Fibroblast of peridontal ligament (primary cell): ENCODE results near the gene CLDN9.

Source experiments
- DNase-seq: peaks from one replicate; pipeline ENCODE4 v3.0.0-alpha.2; 2010; ENCODE audit errors: extremely low read depth

The CLDN9 gene, protein sequence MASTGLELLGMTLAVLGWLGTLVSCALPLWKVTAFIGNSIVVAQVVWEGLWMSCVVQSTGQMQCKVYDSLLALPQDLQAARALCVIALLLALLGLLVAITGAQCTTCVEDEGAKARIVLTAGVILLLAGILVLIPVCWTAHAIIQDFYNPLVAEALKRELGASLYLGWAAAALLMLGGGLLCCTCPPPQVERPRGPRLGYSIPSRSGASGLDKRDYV

DNA sequence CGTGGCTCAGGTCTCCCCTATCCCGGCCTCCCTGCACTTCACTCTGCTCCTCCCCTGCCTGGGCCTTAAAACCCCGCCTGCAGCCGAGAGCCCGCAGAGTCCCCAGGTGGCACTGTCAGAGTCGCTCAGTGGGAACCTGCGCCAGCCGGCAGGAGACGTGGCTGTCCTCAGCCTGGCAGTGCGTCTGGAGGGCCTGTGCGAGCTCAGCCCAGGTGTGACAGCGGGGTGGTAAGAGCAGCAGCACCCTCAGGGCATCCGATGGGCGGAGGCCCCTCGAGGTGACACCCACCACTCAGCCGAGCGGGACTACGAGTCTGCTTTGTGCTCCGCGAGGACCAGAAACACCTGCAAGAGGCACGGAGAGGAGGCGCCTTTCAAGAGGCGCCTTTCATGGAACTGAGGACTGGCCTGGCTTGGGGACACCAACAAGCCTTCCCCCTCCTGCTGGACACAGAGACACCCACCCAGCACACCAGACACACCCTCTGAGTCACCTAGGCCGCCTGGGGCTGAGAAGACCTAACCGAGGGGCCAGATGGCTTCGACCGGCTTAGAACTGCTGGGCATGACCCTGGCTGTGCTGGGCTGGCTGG lies at the start of gene CLDN9:
Gene CLDN9, plus strand, starts transcription at position 96 of the 593 bp plus-strand sequence. Its CDS starts 440 bp downstream, at position 536.
- no peak for DNase-seq

DNA sequence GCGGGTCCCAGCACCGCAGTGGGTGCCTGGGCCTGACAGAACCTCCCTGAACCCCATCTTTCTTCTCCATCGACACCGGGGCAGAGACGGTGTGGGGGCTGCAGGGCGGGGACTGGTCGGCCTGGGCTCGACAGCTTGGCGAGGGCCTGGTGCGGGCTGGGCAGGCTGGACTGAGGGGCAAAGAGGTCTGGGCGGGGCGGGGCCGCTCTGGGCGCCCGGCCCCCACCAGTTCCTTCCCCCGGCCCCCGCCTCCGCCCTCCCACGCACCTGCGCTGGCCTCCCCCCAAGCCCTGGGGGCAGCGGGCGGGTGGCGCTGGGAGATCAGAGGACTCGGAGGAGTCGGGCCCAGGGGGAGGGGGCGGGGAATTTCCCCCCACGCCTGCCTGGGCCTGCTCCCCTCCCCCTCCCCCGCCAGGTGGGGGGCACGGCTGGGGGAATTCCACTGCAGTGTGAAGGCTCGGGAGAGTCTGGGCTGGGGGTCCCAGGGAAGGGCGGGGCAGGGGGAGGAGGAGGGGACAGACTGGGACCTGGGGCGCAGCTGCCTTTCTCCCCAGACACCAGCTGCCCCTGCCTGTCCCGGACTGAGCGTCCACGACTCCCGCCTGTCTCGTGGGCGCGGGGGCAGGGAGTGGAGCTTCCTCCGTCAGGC lies 49.5 kb upstream of the CLDN9 start:
- DNase-seq = no peak

DNA sequence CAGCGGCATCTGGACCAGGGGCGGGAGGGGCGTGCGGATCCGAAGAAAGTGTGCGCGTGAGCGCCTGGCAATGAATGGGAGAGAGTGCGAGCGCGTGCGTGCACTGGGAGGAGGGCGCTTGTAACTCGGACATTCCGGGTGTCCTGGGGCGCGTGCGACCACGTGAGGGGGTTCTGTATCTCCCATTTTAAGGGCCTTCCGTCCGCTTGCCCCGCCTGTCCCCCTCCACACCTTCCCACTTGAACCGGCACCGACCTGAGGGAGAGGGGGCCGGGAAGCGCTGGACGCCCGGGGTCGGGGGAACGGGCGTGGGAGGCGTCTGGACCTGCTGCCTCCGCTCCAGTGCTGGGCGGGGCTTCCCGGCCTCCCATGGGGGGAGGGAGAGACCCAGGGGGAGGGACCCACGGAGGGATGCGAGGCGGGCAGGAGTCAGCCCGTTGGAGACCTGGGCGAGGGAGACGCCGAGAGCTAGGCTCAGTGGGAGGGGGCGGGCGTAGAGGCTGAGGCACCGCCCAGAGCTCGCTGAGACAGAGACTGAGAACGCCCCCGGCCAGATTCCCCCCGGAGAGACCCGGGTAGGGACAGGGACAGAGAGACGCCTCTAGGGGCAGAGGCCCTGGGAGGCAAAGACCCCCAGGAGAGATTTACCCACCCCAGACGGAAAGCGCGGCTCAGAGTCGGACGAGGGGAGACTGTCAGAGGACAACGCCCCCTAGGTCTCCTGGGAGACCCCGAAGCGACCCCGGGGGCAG lies 48.8 kb upstream of the CLDN9 start, which contains the start of gene KREMEN2:
Gene KREMEN2, plus strand, starts transcription at position 553 of the 752 bp plus-strand sequence. CDS start 246 bp downstream, outside the sequence.
- DNase-seq = no peak

DNA sequence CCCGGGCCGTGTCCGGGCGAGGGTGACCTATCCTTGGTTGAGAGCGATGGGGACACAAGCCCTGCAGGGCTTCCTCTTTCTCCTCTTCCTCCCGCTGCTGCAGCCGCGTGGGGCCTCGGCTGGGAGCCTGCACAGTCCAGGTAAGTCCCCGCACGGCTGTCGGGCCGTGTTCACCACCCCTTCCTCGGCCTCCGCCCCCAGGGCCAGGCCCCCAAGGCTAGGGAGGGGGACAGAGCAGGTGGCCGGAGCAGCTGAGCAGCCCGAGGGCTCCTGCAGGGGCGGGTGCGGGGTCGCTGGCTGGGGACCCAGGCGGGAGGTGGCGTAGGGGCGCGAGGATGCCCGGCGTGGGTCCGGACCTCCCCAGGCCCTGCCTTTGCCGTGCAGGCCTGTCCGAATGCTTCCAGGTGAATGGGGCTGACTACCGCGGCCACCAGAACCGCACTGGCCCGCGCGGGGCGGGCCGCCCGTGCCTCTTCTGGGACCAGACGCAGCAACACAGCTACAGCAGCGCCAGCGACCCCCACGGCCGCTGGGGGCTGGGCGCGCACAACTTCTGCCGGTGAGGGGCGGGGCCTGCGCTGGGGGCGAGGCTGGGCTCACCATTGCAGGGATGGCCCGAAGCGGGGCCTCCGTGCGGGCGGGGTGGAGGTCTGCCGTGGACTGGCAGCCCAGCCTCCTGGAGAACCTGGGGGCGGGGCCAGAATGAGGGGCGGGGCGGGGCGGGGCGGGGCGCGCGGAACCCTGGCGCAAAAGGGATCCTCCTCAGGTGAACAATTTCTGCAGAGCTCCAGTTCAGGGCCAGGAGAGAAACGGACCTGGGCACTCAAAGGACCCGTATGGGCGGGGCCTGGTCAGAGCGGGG lies 48.0 kb upstream of the CLDN9 start:
- no peak for DNase-seq

DNA sequence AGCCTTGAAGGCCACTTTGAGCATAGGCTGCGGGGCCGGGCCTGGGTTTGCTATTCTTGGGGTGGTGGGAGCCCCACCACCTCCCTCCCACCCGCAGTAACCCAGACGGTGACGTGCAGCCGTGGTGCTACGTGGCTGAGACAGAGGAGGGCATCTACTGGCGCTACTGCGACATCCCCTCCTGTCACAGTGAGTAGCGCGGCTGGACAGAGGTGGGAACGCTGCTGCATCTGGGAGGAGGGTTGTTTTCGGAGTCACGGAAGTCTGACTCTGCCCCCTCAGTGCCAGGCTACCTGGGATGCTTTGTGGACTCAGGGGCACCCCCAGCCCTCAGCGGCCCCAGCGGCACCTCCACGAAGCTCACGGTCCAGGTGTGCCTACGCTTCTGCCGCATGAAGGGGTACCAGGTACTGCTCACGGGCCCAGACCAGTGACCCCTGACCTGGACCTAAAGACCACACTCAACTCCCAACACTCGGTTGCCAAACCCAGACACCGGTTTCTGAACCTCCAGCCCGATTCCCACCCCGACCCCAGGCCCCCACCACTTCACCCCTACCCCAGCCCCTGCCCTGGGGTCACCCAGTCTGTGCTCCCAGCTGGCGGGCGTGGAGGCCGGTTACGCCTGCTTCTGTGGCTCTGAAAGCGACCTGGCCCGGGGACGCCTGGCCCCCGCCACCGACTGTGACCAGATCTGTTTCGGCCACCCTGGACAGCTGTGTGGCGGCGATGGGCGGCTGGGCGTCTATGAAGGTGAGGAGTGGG lies 46.5 kb upstream of the CLDN9 start:
- no peak for DNase-seq

DNA sequence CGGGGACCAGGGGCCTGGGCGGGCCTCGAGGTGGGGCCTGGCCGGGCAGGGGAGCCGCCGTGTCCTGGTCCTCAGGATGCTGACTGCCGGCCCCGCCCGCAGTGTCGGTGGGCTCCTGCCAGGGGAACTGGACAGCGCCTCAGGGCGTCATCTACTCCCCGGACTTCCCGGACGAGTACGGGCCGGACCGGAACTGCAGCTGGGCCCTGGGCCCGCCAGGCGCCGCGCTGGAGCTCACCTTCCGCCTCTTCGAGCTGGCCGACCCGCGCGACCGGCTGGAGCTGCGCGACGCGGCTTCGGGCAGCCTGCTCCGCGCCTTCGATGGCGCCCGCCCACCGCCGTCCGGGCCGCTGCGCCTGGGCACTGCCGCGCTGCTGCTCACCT lies 45.9 kb upstream of the CLDN9 start:
- no peak for DNase-seq

DNA sequence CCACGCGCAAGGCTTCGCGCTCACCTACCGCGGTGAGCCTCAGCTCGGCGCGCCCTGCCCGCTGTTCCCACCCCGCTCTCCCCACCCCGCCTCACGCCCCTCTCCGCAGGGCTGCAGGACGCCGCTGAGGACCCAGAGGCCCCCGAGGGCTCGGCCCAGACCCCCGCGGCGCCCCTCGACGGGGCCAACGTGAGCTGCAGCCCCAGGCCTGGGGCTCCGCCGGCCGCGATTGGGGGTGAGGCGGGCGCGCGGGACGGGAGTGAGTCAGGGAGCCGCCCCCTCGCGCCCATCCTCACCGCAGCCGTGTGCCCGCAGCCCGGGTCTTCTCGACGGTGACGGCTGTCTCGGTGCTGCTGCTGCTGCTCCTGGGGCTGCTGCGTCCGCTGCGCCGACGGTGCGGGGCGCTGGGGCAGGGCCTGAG lies 45.5 kb upstream of the CLDN9 start:
- no peak for DNase-seq

DNA sequence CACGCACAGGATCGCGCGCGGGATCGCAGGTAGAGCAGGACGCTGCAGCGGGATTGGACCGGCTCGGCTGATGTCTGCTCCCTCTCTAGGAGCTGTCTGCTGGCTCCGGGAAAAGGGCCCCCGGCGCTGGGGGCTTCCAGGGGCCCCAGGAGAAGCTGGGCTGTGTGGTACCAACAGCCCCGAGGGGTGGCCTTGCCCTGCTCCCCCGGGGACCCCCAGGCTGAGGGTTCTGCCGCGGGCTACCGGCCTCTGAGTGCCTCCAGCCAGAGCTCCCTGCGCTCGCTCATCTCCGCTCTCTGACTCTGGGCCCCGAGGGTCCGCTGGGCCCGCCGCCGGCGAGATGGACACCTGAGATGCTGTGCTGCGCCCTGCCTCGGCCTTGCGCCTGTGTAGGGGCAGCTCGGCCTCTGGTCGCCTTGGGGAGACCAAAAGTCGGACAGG lies 45.0 kb upstream of the CLDN9 start:
- no peak for DNase-seq

DNA sequence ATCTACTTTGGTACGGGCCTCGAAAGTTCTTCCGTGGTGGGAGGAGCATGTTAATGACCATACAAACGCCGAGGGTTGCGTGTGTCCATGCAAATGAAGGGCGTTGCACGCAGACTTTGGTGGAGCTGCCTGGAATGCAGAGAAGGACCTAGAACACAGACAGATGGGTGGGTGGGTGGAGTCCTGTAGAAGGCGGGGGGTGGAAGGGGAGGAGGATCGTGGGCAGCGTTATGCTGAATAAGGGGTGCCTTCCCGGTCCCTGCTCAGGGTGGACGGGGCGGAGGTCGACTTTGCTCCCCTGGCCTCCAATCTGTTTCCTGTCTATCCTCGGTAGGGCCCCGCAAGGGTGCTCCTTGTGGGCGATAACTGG lies 44.4 kb upstream of the CLDN9 start:
- DNase-seq = no peak

DNA sequence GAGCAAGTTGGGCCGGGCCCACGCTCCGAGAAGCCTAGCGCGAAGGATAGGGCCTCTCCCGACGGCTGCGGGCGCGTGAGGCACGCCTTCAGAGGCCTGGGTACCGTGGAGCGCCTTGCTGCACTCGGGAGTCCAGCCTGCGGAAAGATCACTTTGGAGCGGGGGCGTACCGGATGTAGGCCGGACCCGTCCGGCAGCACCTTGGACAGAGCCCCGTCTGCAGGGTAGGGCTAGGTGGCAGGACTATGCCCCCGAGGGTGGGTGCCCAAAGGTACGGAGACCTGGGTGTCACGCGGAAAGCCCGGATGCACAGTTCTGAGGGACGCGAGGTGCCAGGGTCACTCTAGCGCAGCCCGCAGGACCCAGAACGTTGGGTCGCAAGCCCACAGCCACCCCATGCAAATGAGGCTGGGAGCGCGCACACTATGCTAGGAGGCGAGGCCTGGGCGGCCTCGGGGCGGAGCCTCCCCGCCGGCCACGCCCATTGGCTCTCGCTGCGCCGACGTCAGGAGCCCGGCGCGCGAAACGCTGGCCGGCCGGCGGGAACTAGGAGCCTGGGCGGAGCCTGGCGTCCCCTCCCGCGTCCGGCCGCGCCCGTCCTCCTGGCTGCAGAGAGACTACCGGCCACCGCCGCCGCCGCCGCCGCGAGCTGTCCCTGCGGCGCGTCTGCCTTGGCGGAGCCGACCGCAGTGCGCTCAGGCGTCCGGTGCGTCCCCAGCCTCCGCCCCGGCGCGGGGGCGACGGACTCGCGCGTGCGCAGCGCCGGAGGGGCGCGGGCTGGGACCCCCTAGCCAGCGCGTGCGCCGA lies 43.8 kb upstream of the CLDN9 start, which contains the start of gene PAQR4:
Gene PAQR4, plus strand, starts transcription at position 611 of the 807 bp plus-strand sequence. CDS start 327 bp downstream, outside the sequence.
- peak; percentile 65 for DNase-seq

DNA sequence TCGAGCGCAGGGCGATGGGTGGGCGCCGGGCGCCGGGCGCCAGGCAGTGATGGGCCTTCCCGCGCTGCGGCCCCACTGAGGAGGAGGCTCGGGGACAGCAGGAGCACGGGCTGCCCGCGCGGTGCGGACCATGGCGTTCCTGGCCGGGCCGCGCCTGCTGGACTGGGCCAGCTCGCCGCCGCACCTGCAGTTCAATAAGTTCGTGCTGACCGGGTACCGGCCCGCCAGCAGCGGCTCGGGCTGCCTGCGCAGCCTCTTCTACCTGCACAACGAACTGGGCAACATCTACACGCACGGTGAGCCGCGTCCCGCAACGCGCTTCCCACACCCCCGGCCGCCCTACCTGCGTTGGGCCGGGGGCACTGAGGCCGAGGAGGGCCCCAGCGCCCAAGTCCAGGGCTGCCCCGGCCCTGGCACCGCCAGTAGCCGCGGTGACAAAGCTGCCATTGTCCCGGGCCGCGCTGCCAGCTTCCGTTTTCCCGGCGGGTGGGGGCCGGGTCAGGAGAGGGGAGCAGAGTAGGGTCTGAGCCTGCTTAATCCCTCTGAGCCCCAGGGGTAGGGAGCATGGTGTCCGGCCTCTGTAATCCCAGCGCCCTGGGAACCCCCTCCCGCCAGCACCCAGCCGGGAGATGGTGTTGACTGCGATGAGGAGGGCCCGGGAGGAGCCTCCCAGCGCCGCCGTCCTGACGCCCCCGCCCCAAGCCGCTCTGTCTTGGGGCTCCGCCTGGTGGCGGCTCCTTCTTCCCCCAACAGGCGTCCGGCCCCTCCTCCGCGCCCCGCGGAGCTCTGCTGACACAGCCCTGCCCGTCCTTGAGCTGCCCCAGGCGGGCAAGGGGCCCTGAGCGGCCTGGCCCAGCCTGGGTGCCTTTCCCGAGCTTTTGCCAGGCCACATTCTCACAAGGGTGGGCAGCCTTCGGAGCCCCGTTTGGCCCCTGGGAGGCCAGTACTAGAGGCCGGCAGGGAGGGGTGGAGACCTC lies 42.9 kb upstream of the CLDN9 start:
- peak; percentile 14 for DNase-seq

DNA sequence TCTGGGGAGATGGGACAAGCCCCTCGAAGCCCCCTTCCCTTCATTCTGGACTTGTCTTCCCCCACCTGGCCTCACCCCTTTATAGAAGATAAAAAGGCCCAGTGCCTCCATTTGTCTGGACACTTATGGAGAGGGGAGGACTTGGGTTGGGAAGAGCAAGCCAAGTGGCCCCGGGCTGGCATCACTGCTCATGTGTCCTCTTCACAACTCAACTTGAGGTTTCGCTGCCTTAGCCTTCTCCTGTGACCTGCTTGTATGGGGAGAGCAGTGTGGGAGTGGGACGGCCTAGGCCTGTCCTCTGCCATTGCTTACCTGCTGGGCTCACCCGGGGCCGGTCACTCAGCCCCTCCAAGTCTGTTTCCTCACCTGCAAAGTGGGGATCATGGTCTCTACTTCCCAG lies 42.2 kb upstream of the CLDN9 start:
- no peak for DNase-seq

DNA sequence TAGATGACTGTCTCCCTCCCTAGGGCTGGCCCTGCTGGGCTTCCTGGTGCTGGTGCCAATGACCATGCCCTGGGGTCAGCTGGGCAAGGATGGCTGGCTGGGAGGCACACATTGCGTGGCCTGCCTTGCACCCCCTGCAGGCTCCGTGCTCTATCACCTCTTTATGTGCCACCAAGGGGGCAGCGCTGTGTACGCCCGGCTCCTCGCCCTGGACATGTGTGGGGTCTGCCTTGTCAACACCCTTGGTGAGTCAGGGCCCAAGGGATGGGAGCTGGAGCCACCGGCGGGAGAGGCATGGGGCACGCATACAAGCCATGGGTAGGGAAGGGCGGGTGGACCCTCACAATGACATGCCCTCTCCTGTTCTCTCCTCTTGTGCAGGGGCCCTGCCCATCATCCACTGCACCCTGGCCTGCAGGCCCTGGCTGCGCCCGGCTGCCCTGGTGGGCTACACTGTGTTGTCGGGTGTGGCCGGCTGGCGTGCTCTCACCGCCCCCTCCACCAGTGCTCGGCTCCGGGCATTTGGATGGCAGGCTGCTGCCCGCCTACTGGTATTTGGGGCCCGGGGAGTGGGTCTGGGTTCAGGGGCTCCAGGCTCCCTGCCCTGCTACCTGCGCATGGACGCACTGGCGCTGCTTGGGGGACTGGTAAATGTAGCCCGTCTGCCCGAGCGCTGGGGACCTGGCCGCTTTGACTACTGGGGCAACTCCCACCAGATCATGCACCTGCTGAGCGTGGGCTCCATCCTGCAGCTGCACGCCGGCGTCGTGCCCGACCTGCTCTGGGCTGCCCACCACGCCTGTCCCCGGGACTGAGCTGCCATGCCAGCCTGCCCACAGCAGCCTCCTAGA lies 41.4 kb upstream of the CLDN9 start:
- DNase-seq = no peak

DNA sequence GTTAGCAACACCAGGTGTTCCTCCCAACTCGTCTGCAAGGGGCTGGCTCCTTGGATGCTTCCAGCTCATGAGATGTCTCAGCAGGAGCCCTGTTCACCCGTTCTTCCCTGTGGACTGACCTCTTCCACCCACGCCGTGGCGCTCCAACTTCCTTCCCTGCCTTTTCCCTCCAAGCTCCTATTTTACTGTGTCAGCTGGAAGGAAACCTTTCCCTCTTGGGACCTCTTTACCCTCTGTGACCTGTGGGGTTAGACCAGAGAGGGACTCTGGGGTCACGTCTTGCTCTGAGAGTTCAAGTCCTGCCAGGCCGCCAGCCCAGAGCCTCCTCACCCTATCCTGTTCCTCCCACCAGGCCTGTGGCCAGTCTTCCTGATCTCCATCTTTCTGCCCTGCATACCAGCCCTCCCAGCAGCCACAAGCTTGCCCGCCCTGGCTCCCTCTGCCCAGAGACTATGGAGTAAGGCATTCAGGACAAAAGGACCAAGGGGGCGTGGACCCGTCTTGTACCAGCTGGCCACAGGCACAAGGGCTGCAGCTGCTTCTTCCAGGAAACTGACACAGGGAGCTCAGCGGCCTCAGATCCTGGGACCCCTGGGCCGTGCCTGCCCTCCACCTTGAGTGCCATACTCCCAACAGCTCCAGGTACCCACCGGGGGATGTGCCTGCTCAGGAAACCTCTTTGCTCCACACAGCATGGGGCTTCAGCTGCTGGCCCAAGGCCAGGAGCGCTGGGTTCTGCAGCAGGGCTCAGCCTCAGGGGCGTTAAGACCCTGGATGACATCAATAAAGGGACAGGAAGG lies 40.5 kb upstream of the CLDN9 start:
- no peak for DNase-seq

DNA sequence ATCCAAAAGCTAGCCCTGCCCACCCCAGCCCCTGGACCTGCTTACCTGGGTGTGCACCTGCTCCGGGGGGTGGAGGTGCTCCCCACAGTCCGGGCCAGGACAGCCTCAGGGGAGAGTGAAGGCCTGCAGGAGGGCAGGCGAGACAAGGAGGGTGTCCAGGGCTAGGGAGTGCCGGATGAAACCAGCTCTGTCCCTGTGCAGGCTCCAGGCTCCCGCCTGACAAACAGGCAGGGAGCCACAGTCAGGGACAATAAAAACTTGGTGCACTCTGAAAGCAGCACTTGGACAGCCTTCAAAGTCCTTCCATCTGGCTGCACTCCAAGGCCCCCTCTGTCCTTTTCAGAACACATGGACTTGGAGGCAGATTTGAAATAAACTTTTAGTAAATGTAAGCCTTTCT lies 39.6 kb upstream of the CLDN9 start:
- DNase-seq = no peak

DNA sequence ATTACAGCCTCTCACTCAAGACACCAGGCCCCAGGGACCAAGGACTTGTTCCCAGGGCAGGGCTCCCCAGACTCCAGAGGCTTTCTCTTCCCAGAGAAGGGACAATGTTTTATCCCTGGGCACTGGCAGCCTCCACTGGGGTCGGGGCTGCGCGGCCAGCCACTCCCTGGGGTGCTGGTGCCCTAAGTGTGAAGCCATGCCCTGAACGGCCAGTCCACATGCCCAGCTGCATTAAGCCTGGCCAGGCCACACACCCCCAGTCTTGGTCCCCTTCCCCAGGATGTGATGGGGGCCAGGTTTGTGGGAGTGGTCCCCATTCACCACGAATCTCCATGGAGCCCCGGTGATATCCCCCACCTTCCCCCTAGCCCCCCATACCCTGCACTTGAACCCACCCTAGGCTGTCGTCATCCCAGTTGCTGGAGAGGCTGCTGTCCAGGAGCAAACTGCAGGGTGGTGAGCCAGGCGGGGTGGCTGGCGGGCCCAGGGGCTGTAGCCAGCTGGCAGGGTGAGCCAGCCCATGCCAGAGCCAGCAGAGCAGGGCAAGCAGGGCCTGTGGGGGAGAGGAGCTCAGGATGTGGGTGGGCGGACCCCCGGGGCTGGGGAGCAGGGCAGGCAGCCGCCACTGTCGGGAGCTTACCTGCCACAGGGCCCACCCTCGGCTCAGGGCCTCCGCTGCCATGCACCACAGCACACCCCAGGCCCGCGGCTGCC lies 39.0 kb upstream of the CLDN9 start:
- DNase-seq = no peak
